ENCODE data around the gene ALDH2.

DNA sequence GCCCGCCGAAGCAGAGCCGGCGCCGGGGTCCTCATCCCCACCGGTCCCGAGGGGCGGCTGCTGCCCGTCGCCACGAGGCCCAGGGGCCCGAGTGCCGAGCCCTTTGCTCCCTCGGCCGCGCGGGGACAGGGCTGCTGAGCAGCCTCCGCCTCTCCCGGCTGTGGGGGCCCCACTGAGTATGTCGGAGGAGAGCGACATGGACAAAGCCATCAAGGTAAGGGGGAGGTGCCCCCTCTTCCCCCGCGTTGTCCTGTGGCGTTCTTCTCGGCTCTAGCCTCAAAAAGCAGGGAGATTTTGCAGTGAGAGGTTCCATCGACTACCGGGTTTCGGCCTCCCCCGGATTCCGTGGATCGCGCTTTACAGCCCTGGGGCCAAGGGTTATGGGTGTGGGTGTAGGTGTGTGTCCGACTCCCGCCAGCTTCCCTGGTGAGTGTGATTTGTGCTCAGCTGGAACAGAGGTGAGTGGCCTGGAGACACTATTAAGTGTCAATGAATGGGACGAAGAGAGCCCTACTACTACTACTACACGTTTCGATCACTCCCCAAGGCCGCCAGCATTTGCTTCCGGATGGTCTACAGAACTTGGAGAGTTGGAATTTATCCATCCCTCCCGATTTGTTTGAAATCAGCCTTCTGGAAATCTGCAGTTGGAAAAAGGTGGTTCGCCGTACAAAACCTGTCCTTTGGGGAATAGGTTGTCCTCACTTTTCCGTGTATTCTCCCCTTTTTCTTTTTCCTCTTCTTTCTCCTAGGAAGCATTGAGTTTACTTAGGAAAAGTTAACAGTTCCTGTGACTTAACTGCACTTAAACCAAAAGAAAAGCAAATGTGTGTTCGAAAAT is 76.0 kb downstream of the ALDH2 start:
- TF ChIP-seq, protein P1, sequence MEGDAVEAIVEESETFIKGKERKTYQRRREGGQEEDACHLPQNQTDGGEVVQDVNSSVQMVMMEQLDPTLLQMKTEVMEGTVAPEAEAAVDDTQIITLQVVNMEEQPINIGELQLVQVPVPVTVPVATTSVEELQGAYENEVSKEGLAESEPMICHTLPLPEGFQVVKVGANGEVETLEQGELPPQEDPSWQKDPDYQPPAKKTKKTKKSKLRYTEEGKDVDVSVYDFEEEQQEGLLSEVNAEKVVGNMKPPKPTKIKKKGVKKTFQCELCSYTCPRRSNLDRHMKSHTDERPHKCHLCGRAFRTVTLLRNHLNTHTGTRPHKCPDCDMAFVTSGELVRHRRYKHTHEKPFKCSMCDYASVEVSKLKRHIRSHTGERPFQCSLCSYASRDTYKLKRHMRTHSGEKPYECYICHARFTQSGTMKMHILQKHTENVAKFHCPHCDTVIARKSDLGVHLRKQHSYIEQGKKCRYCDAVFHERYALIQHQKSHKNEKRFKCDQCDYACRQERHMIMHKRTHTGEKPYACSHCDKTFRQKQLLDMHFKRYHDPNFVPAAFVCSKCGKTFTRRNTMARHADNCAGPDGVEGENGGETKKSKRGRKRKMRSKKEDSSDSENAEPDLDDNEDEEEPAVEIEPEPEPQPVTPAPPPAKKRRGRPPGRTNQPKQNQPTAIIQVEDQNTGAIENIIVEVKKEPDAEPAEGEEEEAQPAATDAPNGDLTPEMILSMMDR (IDR thresholded peaks at IDR 0.05) = no peak
- TF ChIP-seq POLR2A (IDR thresholded peaks at IDR 0.05) = no peak
